Pulmonary artery endothelial cell (primary cell): Measurements from ENCODE around the gene DDR2. TPM values are rescaled to one million over a fixed set of nuclear protein-coding genes. Genes with fewer than 3 reads are reported as not detected.

Experiments used
- DNase-seq: peaks from one replicate; pipeline ENCODE4 v3.0.0-alpha.2; 2011; ENCODE audit warnings: low read depth, low spot score
- total RNA-seq: library from RNA; depleted of rRNA; stranded (reverse); fragments of >200 nt; gene quantifications from 2 replicates; pipeline ENCODE4 v1.2.3, GENCODE V29; 2014

Gene DDR2
- total RNA-seq, 1 donor from 2014 or later = 41.5 TPM

GRCh38 chr1:162695687-162696086, 63.4 kb downstream of the DDR2 start:
- DNase-seq = no peak

- DNase-seq = no peak
Measured at GRCh38 chr1:162696286-162696862, 64.1 kb downstream of the DDR2 start.

- DNase-seq = no peak
Measured at GRCh38 chr1:162697140-162697895, 65.1 kb downstream of the DDR2 start.

GRCh38 chr1:162699366-162699765, 67.1 kb downstream of the DDR2 start:
- no peak for DNase-seq

GRCh38 chr1:162700131-162700530, 67.9 kb downstream of the DDR2 start:
- DNase-seq = no peak

- DNase-seq = no peak
Measured at GRCh38 chr1:162701286-162701685, 69.0 kb downstream of the DDR2 start.

GRCh38 chr1:162702628-162703027, 70.4 kb downstream of the DDR2 start:
- DNase-seq = no peak

- no peak for DNase-seq
Measured at GRCh38 chr1:162703708-162704107, 71.4 kb downstream of the DDR2 start.

GRCh38 chr1:162704673-162705424, 72.6 kb downstream of the DDR2 start:
- no peak for DNase-seq

GRCh38 chr1:162706003-162706402, 73.7 kb downstream of the DDR2 start:
- no peak for DNase-seq

GRCh38 chr1:162706606-162707005, 74.3 kb downstream of the DDR2 start:
- no peak for DNase-seq

GRCh38 chr1:162708286-162708685, 76.0 kb downstream of the DDR2 start:
- DNase-seq = no peak

- DNase-seq = no peak
Measured at GRCh38 chr1:162709132-162709860, 77.0 kb downstream of the DDR2 start.

GRCh38 chr1:162709870-162710269, 77.6 kb downstream of the DDR2 start:
- no peak for DNase-seq

- DNase-seq = no peak
Measured at GRCh38 chr1:162710345-162710744, 78.1 kb downstream of the DDR2 start.

GRCh38 chr1:162710780-162711465, 78.7 kb downstream of the DDR2 start:
- no peak for DNase-seq

GRCh38 chr1:162712317-162713029, 80.2 kb downstream of the DDR2 start:
- DNase-seq = no peak

- DNase-seq = no peak
Measured at GRCh38 chr1:162716123-162716522, 83.9 kb downstream of the DDR2 start.

GRCh38 chr1:162716552-162716951, 84.3 kb downstream of the DDR2 start:
- DNase-seq = no peak

- no peak for DNase-seq
Measured at GRCh38 chr1:162717548-162718184, 85.4 kb downstream of the DDR2 start.
